CD4-positive, alpha-beta T cell treated with Interleukin-21 for 1 hour (primary cell): ENCODE measurements around the gene MTFR1L.

Experiments
- DNase-seq: peaks from one replicate; pipeline ENCODE4 v3.0.0-alpha.2; 2020

Gene MTFR1L

GRCh38 chr1:25819491-25820246 is at the start of gene MTFR1L:
MTFR1L (plus strand) TSS chr1:25819954; CDS start chr1:25823105, 3,151 bp downstream.
- peak; percentile 93 for DNase-seq

- no peak for DNase-seq
Measured at GRCh38 chr1:25770541-25771220, 49.1 kb upstream of the MTFR1L start.

- no peak for DNase-seq
Measured at GRCh38 chr1:25771221-25772114, 48.3 kb upstream of the MTFR1L start.

GRCh38 chr1:25772164-25772563 is 47.6 kb upstream of the MTFR1L start:
- DNase-seq = no peak

- no peak for DNase-seq
Measured at GRCh38 chr1:25772692-25773245, 47.0 kb upstream of the MTFR1L start.

- DNase-seq = no peak
Measured at GRCh38 chr1:25773441-25774125, 46.2 kb upstream of the MTFR1L start.

GRCh38 chr1:25774206-25774803 is 45.4 kb upstream of the MTFR1L start:
- DNase-seq = peak; percentile 10

GRCh38 chr1:25774921-25775771 is 44.6 kb upstream of the MTFR1L start:
- peak; percentile 83 for DNase-seq

GRCh38 chr1:25779388-25779787 is 40.4 kb upstream of the MTFR1L start:
- no peak for DNase-seq

GRCh38 chr1:25779894-25780293 is 39.9 kb upstream of the MTFR1L start:
- DNase-seq = no peak

- no peak for DNase-seq
Measured at GRCh38 chr1:25780318-25781129, 39.2 kb upstream of the MTFR1L start.

GRCh38 chr1:25781130-25781433 is 38.7 kb upstream of the MTFR1L start:
- DNase-seq = no peak

- no peak for DNase-seq
Measured at GRCh38 chr1:25782608-25783201, 37.0 kb upstream of the MTFR1L start.

- no peak for DNase-seq
Measured at GRCh38 chr1:25784575-25785051, 35.1 kb upstream of the MTFR1L start.

- DNase-seq = no peak
Measured at GRCh38 chr1:25785333-25786067, 34.3 kb upstream of the MTFR1L start.

GRCh38 chr1:25786887-25787759 is 32.6 kb upstream of the MTFR1L start:
- no peak for DNase-seq

- DNase-seq = no peak
Measured at GRCh38 chr1:25787760-25788166, 32.0 kb upstream of the MTFR1L start.

- no peak for DNase-seq
Measured at GRCh38 chr1:25790472-25790871, 29.3 kb upstream of the MTFR1L start.
